Stimulated activated CD4-positive, alpha-beta T cell treated with anti-CD3 and anti-CD28 coated beads, Interleukin-12 subunit alpha, Interleukin-12 subunit beta, amount 100 ng/mL, for 4 hours (primary cell): ENCODE data around the gene FBXO15.

Source experiments
- DNase-seq: peaks from one replicate; pipeline ENCODE4 v3.0.0-alpha.2; 2020

The FBXO15 gene

DNA sequence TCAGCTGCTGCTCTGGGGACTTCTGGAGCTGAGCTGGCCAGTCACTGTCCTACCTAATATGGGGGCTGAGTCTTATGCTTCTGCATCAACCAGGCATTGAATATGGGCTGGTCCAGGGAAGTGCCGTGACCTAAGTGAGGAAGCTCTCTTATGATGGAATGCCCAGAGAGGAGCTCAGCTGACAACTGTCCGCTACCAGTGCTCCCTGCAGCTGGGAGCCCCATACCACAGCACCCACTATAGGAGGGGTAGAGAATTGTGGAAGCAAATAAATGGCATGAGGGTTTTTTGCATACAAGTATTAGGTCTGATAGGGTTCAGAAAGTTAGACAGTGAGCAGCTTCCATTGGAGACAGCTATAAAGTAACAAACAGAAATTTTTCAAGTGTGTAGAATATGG, 5.2 kb upstream of the FBXO15 start:
- no peak for DNase-seq

DNA sequence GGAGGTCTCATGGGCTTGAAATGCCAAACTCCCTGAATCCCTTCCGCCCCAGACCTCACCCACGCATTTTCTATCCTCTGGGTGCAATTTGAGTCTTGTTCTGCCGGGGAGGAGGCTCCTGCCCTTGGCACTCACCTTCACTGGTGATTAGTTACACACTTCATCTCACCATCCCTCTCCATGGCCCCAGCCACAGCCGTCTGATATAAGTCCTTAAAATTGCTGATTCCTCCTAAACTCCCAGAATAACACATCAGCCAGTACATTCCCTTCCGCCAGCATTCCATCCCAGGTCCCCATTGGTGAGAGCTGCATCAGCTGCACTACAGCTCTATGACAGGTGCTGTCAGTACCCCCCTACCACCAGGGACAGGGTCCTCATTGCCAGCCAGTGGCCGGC, 4.6 kb upstream of the FBXO15 start:
- DNase-seq = no peak

DNA sequence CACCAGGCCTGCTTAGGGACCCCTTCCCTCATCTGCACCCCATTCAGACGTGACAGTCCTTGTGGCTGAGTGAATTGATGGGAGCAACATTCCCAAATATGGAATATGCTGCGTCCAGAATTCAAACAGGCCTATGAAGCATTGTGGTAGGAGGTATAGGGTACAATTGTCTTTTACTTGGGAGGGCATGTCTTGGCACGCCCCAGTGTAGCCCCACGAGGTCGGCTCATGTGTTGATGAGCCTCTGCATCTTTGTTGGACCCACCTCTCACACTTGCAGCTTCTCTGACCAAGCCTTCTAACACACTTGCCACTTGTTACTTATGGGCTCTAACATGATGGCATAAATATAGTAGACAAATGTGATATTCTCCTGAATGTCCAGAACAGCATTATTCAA, 2.2 kb upstream of the FBXO15 start:
- DNase-seq = no peak

DNA sequence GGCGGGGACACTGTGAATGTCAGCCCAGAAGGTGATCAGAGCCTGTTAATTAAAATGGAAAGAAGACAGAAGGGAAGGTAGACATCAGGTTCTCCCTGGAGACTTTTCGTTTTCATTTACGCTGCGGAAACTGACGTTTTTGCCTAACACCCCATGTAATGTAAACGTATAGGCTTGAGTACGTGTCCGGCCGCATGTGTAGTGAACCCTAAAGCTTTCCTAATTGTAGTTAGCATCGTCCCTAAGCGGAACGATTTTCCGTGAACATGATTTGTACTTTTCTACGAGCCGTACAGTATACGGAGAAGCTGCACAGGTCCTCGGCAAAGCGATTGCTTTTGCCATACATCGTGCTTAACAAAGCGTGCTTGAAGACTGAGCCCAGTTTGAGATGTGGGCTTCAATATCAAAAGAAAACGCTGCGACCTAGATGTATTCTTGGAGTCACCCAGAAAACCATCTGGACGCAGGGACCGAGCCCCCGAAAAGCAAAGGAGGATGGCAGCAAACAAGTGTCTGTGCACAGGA, 973 bp upstream of the FBXO15 start:
- no peak for DNase-seq

DNA sequence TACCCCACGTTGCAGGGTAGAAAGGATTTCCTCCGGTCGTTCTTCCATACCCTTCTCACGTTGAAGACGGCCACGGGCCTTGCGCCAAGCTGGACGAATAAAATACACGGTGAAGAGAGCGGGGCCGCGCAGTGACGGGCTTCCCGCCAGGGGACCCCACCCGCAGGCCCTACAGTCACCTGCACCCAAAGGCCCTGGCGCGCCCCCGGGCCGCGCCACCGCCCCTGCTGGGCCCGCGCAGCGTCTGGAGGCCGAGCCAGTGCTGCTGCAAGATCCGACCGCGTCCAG, 199 bp downstream of the FBXO15 start:
- no peak for DNase-seq

DNA sequence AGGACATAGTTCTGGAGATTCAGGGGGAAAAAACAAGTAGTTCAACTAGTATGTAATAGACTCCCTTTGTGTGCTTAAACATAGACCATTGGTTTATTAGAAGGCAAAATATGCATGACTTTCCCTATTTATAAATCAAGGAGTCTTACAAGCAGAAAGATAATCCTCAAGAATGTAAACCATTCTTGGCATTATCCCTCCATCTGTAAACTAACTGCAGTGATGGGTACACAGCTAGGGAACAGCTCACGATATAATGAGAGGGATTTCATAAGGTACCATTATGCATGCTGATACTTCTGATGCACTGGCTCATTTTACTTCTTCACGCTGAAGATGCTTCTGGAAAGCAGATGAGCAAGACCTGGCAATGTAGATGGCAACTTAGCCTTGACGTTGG, 878 bp downstream of the FBXO15 start:
- DNase-seq = no peak

DNA sequence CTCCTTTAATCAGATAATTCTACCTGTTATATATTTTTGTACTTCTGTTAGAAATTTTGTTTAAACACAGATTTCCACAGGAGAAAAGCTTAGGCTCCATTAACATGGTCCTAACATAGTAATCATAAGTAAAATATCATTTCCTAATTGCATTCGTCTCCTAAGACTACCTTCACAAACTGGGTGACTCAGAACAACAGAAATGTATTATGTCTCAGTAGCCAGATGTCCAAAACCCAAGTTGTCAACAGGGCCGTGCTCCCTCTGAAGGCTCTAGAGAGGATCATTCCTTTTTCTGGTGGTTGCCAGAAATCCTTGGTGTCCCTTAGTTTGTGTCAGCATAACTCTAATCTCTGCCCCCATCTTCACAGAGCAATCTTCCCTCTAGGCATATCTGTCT, 5.4 kb downstream of the FBXO15 start:
- DNase-seq = no peak

DNA sequence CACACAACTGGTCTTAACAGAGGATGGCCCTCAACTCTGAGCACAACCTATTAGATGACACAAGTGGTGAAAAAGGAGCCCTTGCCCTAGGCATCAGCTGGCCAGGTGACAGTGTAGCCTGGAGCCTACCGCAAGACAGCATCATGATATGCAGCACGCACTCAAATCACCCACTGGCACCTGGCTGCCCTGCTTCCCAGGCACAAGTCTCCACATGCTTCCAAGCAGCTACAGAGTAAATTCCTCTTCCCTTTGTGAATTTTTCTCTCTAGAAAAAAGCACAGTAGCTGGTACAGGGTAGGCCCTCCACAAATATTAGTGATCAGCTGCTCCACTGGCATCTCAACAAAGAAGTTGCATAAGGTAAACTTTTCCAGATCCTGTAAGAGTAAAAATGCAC, 6.0 kb downstream of the FBXO15 start:
- DNase-seq = no peak

DNA sequence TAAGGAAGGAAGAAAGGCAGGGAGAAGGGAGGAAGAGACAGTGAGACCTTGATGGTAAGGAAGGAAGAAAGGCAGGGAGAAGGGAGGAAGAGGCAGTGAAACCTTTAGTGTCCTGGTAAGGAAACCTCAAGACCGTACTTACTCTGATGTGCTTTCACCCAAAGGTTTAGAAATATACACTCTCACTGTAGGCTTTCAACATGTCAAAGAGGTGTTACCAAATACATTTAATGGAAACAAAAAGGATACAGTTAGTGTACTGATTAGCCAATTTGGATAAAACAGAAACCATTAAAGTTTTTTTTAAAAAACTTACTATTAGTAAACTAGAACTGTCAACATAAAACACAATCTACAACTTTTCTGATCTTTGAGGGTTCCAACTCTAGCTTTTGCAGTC, 7.1 kb downstream of the FBXO15 start:
- DNase-seq = no peak

DNA sequence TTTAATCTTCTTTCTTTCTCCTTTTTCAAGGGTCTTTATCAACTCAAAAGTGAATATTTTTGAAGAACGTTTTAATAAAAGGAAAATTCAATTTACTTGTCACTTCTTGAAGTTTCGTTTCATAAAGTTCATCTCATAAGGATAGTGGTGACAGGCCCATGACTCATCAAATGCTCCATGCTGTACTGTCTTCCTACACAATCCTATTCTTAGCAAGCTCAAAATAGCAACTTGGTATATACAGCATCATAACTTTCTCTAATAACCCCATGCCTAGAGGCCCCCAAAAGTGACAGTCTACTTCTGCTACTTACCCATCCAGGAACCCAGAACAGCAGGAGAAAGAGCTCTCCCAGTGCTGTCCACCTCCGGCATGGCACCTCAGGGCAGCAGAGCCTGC, 7.7 kb downstream of the FBXO15 start:
- DNase-seq = no peak

DNA sequence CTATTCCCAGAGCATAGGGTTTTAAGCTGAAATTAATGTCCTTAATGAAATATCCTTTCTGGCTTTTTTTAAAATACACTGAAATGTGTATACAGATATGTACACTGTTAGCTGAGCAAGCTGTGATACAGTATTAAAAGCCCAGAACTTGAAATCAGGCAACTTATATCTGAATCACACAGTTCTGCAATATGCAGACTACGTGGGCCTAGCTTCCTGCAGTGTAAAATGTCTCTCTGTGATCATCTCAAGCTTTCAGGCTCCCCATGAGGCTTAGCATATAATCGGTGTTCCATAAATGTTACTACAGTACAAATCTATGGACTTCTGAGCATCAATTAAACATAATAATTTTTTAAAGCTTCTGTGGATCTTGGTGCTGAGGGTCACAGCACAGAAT, 8.2 kb downstream of the FBXO15 start:
- no peak for DNase-seq

DNA sequence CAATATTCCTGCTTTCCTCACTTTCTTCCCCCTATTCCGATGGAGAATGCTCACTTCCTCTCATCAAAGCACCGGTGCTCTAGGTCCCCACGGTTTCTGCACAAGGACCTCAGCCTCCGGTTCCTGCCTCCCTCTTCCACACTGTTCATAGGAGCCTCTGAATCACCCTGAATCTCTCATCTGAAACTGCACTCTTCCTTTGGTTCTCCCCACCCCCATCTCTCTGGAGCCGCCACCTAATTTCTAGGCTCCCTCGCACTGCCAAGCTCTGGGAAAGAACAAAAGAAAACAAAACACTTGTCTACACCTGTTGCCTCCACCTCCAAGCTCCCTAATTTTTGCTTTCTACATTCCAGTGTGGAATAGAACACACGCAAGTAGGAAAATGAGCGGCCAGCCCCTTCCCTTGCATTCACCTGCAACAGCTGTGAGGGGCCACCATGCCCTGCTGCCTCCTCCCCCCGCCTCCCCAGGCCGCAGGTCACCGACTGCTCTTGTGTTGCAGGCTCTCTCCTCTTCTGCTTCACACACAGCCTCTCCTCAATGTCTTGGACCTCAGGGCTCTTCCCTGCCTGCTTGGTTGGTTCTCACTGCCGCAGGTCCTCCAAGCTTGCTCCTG, 9.6 kb downstream of the FBXO15 start:
- no peak for DNase-seq

DNA sequence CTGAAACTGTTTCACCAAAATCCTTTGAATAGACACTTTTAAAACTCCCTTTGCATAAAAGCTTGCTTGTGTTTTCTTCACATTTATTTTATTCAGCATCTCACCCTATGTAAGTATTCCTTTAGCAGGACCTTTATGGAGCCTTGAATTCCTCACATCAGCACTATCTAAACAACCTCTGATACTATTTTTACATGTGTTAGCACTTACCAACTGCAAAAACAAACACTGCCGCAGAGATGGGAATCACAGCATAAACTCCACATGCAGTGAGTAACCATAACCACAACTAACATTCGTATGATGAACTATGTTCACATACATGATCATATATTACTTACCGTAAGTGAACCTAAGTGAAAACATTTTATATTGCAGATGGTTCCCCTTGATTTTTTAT, 15.4 kb downstream of the FBXO15 start:
- DNase-seq = no peak

DNA sequence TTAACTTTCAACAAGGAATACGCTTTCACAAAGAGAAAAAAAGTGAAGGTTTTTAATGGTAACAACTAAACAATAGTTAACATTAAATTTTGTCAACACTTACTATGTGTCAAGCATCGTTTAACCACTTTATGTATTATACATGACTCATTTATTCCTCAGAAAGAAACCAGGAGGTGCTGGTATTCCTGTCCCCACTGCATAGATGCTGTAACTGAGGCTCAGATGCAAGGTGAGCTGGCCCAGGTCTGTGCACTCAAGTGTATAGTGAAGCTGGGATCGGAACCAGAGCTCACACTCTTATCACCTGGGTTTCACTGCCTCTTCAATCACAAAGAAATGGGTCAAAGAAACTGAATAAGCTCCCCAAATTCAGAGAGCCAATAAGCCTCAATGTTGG, 16.5 kb downstream of the FBXO15 start:
- no peak for DNase-seq

DNA sequence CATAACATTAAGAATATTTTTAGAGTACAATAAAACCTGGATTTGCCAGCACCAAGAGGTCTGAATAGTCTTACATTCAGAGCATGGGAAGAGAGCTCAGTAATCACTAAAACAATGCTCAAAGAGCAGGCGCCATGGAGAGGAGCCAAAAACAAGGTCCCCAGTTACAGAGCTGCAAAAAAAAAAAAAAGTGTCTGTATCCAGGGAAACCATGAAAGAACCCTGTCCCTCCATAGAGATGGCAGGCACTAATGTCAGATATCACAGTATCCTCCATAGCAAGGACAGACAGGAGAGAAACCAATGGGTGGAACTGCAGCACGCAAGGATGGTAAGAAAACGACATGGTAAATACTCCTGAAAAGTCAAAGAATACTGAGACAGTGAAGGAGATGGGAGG, 19.5 kb downstream of the FBXO15 start:
- DNase-seq = no peak

DNA sequence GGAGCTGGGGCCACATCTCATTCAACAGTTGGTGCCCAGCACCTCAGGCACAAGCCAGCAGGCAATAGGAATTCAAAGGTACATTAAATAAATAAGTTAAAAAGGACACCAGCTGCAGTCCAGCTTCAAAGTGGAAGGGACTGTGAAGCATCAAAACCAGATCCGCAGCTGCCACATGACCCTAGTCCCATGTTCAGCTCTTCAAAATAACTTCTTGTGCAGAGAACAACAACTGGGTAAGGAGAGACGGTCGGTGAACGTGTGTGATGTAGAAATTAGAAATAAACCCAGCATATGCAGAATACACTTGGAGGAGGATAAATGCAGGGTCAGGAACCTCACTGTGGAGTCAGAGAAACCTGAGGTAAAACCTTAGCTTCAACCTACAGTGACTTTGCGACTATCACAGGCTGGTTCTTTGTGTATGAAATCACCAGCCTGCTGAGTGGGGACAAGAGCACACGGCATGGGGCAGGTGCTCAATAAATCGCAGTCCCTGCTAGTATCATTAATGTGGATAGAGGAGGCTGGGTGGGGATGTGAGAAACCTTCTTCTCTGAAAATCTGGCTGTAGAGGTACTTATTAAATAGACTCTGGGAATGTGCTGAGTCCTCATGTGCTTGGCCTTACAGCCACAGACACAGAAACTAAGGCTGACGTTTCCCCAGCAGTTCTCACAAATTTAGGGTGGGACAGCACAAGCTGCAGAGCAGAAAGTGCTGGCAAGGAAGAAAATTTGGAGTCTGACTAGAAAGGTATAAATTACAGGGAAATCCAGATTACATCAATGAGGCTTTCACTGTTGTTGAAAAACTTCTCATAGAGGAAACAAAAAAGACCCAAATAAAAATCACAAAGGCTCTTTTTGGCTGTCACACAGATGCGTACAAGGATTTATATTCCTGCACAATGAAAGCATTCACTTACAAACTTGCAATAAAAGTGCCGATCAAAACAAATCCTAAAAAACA, 20.7 kb downstream of the FBXO15 start:
- DNase-seq = no peak

DNA sequence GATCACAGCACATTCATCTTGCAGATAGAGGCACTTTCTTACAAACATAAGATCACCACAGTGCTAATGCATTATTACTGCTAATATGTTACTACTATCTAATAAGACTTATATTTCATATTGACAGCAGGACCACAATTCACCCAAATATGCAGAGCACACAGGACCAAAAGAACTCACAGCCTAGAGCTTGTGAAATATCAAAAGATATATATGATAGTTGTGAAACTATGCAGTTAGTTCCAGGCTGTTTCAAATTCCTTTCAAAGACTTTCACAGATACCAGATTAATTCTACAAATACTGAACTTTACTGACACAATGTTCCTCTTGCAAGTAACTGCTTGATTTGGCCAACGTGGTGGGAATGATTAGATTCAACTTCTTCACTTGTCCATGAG, 23.0 kb downstream of the FBXO15 start:
- no peak for DNase-seq

DNA sequence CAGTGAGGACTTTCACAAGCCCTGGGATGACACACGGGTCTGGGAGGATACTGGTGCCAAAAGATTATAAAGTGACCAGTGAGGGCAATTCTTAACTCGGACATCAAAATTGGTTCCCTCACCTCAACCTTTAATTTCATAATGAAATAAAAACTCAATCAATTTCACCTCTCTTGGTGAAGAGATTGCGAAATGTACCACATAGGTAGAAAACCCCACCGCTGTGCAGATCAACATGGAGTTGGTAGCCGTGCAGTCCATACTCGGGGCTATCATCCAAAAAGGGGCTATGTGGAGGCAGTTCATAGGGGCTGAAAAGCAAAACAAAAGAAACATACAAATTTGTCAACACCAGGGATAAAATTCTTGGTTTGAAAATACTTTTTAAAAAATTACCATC, 24.4 kb downstream of the FBXO15 start:
- DNase-seq = no peak

DNA sequence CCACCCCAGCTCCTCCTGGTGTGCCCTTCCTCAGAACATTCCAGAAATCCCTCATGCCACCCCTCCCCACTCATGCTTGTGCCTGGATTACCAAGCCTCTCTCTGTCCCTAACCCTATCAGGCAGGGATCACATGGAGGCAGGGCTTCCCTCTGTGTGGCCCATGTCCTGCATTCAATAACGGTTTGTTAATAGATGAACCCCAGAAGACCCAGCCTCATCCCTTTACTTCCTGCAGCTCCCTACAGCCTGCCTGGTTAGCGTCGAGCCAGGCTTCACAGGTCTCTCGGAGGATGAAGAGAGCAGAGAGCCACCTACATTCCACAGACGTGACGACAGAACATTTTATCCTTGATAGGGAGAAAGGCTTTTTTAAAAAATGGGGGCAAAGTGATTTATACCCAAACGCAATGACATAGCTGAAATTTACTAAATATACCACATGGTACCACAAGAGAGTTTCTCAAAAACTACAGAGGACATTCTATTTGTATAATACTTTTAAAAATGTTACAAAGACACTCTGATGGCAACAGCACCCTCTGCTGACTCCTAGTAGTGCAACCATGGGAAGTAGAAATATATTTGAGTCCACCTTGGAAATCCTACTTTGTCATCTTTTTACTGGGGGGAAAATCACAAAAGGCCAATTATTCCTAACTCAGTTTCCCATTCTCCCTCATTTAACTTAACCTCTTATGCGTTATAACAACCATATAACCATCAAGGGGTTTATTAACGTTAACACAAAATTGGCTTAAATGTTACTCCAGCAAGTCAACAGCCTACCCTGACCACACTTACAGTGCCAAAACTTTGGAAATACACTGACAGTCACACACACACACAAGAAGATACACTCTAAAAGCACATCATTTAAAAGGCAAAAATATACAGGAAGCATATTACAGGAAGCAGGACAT, 30.7 kb downstream of the FBXO15 start:
- no peak for DNase-seq

DNA sequence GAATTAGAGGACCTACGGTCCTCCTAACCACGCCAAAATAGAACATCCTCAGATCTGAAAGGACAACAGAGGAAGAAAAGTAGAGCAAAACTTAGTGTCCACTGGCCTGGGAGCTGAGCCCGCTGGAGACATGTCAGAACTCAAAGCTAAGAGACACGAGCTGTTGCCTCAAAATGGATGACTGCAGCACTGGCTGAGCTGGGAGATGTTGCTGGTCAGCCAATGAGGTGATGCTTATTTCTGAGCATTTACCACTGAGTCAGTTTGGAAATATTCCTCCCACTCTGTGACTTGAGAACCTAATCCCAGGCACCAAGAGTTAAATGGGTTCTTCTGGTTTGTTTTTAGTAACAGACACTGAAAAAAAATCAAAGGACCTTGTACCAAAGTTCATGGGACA, 32.6 kb downstream of the FBXO15 start:
- DNase-seq = no peak

DNA sequence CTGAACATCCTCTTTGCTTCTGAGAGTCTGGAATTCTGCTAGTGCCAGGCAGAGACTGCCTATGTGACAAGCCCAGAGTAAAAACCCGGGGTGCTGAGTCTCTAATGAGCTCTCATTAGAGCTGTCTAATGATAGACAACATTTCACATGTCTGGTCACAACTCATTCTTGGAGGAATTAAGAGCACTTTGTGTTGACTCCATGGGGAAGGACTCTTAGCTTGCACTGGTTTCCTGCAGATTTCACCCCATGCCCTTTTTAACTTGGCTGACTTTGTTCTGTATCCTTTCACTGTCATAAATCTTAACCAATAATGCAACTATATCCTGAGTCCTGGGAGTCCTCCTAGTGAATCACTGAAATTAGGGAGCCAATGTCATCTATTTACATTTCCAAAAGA, 33.5 kb downstream of the FBXO15 start:
- DNase-seq = no peak

DNA sequence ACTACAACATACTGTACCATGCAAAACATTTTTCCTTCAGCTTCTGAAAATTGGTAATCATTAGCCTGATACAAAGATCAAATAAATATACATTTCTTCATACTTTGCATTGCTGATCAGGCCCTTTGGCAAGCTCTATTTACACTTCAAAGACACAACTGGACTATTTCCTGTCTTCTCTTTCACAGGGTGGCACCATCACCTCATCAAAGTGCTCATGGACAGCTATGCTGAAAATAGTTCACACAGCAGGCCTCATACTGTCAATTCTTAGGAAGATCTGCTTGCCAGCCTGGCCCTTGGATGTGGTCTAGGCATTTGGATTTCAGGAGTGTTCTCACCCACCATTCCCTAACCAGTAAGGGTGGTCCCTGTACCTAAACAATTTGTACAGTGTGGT, 33.9 kb downstream of the FBXO15 start:
- DNase-seq = no peak

DNA sequence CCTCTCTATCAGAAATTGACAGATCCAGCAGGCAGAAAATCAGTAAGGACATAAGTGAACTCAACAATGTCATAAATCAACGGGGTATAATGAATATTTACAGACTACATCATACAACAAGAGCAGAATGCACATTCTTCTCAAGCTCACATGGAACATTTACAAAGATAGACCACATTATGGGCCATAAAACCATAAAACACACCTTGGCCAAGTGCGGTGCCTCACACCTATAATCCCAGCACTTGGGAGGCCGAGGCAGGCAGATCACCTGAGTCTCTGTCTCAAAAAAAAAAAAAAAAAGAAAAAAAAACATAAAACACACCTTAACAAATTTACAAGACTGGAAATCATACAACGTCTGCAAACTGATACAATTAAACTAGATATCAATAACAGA, 36.7 kb downstream of the FBXO15 start:
- DNase-seq = no peak

DNA sequence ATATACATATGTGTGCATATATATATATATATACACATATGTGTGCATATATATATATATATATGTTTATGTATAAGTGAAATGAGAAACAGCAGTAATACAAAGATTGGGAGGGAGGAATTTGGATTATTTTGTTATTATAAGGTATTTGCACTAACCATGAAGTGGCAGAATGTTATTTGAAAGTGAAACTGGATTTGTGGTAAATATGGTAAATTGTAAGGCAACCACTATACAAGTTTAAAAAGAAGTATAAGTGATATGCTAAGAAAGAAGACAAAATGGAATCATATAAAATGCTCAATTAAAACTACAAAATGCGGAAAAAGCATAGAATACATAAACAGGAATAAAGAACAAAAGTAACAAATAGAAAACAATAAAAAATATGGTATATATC, 37.5 kb downstream of the FBXO15 start:
- DNase-seq = no peak
